HG03432 (cell line): ENCODE data around the gene SLC5A4.

Experiments used
- ATAC-seq: cut with Tn5 transposase; IDR thresholded peaks from one replicate; pipeline ENCODE4 v1.9.1; 2021; ENCODE audit warnings: mild to moderate bottlenecking, moderate library complexity; ENCODE audit not compliant: unreplicated experiment

SLC5A4 gene

DNA sequence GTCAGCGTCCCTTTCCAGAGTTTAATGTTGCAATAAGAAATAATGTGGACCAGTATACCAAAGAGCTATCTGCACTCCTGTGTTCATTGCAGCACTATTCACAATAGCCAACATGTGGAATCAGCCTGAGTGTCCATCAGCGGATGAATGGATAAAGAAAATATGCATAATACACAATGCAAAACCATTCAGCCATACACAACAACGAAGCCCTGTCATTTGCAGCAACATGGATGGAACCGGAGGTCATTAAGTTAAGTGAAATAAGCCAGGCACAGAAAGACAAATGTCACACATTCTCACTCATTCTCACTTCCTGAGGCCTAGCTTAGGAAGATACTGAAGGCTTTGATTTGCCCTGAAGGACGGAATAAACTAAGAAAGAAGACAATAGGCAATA is 22.1 kb downstream of the SLC5A4 start:
- no peak for ATAC-seq

DNA sequence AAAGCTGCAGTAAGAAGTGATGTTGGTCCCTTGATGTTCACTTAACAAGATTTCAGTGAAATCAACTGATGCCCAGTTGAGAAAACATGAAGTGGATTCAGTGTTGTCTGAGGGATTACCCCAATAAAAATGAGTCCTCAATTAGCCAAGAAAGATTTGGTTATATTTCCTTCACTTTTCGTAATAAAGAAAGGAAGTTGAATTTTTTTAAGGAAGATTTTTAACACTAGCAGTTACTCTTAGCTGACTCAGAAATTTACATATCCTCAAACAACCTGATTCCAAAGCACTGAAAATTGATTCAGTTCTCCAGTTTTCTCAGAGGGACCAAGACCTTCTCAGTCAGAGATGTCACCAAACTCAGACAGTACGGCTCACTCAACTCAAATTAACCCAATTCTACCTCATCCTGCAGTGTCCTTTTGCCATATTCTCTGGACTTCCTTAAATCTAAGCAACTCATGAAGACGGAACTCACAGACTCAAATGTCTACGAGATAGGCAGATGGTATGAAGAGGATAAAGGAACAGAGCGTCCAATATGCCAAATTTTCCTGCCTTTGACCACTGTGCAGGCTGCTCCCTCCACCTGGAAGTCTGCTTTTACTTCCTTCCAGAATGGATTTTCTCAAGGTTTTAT is 22.8 kb downstream of the SLC5A4 start:
- no peak for ATAC-seq

DNA sequence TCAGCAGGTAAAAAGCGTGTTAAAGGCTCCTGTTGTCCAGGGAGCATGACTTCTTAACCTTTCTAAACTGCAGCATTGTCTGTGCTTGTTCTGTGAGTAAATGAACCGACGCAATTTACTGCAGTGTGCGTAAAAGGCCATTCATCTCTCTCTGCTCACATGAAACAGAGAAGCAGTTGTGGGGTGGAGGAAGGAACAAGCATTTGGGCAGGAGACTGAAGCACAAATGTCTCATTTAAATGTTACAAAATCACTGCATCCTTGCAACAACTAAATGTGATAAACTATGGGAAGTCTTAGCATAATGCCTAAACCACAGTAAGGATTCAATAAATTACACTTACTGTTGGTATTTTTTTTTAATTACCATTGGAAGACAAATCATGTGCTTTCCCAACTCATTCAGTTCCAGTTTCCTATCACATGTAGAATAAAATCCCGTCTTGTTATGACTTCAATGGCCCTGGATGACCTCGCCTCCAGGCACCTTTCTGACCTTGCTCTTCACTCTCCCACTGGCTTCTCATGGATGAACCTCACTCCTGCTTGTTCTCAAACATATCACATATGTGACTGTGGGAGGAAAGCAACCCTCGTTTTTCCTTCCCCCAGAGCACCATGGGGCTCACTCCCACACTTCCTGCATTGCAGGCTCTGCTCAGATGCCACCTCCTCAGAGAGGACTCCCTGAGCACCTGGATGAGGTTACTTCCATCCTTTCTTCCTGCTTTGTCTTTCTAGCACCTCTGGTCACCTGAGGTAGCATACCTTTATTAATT is 28.6 kb downstream of the SLC5A4 start:
- no peak for ATAC-seq

DNA sequence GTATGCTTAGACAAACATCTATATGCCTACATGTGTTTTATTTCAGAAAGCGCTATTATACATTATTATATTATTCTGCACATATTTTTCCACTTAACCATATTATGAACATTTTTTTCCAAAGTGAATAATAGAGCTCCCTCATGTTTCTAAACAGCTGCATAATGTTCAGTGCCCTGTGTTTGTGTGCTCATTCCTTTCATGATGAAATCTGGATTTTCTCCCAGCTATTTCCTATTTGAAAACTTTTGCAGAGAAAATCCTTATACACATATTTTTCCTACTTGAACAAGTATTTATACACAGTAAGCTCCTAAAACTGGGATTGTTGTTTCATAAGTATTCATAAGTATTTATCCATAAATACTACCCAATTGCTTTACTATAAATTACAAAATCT is 32.2 kb downstream of the SLC5A4 start:
- ATAC-seq = no peak

DNA sequence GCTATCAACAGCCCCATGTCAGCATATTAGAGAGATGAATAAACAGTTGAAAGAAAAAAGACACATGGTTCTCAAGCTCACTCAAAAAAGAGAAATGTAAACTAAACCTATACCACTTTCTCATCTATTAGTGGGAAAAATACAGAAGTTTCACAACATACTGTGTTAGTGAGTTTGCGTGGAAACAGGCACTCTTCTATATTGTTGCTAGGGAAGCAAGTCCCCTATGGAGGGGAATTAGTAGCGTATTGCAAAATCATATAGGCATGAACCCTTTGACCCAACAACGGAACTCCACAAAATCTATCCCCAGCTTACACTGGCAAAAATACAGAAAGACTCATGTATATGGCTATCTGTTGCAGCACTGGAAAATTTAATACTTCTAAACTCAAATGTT is 36.1 kb downstream of the SLC5A4 start:
- no peak for ATAC-seq

DNA sequence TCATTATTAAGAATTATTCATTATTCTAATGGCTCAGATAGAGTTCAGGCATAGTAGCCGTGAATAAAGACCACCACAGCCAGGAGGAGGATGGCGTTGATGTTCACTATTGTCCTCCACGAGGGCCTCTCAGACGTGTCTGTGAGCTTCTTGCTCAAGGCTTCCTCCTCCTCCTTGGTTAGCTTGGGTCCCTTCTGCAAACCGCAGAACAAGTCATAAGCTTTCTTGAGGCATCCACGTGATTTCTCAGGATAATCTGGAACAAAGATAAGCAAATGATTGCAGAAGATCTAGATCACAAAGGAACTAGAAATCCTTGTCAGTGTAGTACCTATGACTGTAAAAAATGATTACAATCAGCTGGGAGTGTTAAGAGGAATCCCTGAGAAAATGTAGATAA is 36.7 kb downstream of the SLC5A4 start:
- no peak for ATAC-seq

DNA sequence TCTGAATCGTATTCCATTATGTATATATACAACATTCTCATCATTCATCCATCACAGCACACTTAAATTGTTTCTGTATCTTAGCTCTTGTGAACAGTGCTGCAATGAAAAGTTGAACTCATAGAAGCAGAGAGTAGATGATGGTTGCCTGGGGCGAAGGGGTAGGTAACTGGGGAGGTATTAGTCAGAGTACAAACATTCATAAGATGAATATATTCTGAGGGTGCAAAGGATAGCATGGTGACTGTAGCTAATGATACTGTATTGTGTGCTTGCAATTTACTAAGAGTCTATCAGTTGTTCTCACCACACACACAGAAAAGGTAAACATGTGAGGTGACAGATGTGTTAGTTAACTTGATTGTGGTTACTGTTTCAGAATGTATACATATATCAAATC is 37.7 kb downstream of the SLC5A4 start:
- ATAC-seq = no peak

DNA sequence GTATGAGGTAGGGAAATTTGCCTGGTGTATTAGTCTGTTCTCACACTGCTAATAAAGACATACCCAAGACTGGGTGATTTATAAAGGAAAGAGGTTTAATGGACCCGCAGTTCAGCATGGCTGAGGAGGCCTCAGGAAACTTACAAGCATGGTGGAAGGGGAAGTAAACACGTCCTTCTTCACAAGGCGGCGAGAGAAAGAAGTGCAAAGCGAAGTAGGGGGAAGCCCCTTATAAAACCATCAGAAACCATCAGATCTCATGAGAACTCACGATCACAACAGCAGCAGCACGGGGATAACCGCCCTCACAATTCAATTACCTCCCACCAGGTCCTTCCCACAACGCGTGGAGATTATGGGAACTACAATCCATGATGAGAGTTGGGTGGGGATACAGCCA is 38.2 kb downstream of the SLC5A4 start:
- ATAC-seq = no peak

DNA sequence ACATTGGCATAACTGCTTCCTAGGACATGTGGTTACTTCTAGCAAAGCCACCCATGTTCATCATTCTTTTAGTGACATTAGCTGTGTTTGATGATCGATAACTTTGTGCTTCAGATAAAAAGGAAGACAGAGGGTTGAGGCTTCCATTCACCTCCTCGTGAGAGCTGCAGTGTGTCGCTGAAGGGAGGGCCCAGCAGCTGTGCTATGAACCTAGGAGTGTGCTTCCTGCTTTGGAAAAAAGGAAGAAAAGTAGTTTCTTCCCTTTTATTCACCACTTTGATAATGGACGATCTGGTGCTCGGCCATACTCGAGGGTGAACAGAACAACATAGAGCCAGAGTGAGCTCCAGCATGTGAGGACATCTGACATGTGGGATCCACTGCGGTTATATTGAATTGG is 44.1 kb downstream of the SLC5A4 start:
- ATAC-seq = no peak

DNA sequence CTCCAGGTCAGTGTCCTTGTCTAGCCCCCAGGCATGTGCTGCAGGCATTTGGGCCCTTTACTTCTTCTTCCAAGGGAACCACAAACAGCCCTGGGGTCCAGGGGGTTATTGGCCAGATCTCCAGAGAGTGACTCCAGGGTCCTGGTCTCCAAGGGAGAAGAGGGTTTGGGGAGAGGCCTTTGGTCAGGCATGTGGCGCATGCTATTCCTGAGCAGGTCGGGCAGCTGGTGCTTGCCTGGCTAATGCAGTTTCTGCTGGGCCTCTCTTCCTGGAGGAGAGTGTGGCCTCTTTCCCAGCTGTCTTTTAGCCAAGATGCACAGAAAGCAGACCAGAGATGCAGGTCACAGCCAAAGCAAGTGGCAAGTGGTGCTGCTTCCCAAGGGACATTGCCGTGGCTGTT is 46.5 kb downstream of the SLC5A4 start:
- no peak for ATAC-seq

DNA sequence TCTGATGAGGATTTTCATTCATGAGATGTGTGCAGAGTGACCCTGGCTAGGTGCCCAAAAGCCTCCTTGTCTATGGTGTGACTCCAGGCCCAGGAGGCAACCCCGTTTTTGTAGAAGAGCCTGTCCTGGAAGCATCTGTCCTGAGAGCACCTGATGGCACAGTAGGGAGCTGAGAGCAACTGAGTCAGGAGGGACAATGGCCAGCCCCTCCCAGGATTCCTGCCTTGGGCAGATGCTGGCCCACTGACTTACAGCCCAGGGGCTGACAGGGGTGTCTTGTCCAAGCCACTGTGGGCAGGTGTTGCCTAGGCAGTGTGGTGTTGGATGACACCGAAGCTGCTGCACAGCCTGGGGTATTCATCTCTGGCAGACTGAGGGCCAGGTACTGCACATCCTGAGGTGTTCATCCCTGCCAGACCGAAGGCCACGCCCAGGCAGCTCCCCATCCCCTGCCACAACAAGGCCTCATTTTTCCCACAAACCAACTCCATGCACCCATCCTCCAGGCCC is 47.1 kb downstream of the SLC5A4 start:
- ATAC-seq = no peak

DNA sequence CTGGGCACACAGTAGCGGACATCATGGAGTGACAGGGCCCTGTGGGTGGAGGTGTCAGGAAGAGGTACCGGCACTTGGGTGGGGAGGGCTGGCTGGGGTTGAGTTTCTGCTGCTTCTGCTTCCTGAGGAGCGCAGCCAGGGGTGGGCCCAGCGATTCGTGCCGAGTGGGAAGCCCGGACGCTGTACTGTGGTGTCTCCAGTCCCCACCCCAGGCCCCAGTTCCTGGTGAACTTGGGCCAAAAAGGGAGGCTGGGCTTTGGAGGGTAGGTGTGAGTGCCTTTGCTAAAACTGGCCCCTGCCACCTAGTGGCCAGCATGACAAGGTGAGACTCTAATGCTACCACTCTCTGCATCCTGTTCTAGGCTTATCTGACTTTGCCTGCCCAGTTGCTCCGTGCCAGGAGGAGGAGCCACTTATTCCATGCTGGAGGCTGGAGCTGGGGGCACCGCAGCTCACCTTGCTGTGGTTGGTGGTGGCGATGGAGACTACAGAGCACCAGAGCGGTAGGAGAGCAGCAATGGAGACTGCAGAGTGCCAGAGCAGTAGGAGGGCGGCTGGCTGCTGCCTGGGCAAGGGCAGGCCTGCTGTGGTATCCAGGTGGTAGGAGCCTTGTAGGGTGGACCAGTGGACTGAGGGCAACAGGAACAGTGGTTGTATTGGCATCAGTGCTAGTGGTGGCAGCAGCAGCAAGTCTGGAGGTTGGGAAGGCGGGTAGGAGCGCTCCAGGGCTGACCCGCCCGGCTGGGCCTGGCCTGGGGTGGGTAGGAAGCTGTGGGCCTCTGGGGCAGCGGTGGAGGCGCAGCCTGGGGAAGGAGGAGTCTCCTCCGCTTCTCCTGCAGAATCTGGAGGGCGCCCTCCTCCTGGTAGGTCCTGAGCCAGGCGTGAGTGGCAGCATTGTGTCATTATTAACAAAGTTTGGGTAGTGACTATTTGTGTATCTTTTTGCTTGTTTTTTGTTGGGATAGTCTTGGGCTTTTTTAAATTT is 48.1 kb downstream of the SLC5A4 start:
- no peak for ATAC-seq

DNA sequence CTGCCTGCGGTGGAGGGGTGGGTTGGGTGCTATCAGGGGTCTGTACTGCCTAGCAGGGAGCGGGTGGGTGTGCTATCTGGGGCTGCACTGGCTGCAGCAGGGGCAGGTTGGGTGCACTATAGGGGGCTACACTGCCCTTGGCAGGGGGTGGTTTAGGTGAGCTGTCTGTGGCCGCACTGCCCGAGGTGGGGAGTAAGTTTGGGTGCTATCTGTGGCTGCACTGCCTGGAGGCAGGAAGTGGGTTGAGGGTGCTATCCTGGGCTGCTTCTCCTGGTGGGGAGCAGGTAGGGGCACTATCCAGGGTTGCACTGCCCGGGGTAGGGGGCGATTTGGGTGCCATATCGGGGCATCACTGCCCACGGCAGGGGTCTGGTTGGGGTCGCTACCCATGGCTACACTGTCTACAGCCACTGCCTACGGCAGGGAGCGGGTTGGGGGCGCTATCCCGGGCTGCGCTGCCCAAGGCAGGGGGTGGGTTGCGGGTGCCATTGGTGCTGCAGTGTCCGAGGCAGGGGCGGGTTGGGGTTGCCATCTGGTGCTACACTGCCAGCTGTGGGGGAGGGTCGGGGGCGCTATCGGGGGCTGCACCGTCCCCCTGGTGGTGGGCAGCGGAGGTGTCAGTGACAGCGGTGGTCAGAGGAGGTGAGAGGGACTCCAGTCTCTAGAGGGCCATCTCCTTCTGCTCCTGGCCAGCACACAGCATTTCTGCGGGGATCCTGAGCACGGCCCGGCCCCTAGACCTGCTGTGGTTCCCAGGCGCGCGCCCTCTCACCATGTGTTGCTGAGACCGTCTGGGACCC is 49.0 kb downstream of the SLC5A4 start:
- no peak for ATAC-seq

DNA sequence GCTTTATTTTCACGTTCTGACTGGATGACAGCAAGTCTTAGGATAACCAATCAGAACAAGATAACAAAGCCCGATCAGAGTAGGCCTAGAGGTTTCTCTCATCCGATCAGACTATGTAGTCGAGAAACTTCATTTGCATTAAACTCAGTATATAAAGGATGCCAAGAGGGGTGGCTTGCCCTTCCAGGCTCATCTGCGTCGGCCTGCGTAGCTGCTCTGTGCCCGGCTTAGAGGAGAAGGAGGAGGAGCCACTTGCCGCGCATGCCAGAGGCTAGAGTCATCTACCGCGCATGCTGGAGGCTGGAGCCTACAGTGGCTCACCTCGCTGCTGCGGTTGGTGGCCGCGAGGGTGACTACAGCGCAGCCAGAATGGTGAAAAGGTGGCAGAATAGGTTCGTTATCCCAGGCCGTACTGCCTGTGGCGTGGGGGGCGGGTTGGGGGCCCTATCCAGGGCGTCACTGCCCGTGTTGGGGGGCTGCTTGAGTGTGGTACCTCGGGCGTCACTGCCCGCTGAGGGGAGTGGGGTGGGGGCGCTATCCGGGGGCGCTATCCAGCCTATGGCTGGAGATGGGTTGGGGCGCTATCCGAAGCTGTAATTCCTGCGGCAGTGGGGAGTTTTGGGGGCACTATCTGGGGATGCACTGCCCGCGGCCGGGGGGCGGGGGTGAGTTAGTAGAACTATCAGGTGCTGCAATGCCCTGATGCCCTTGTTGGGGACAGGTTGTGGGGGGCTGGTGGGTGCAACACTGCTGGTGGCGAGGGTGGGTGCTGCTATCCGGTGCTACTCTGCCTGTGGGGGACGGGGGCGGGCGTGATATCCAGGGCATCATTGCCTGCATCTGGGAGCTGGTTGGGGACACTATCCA is 50.1 kb downstream of the SLC5A4 start, which contains the start of gene RFPL2:
Gene RFPL2, minus strand, starts transcription at position 218 of the 867 bp plus-strand sequence. CDS start 2,622 bp downstream, outside the sequence.
- ATAC-seq = no peak

DNA sequence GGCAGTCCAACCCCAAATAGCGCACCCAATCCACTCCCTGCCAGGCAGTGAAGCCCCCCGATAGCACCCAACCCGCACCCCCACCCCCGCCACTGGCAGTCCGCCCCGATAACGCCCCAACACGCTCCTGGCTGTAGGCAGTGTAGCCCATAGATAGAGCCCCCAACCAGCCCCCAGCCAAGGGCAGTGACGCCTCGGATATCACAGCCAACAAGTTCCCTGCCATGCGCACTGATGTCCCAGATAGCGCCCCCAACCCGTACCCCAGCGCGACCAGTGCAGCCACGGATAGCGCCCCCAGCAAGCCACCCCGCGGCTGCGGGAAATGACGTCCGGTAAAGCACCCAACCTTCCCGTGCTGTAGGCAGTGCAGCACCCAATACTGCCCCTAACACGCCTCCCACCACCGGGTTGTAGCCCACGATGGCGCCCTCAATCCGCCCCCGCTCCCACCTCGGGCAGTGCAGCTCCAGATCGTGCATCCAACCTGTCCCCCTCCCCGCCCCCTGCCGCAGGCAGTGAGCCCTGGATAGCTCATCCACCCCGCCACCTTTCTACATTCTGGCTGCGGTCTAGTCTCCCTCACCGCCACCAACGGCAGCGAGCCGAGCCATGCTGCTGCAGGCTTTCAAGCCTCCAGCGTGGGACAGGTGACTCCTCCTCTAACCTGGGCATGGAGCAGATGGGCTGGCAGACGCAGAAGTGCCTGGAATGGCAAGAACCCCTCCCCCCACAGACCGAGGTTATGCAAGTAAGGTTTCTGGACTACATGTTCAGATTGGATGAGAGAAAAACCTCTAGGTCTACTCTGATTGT is 50.9 kb downstream of the SLC5A4 start:
- no peak for ATAC-seq

DNA sequence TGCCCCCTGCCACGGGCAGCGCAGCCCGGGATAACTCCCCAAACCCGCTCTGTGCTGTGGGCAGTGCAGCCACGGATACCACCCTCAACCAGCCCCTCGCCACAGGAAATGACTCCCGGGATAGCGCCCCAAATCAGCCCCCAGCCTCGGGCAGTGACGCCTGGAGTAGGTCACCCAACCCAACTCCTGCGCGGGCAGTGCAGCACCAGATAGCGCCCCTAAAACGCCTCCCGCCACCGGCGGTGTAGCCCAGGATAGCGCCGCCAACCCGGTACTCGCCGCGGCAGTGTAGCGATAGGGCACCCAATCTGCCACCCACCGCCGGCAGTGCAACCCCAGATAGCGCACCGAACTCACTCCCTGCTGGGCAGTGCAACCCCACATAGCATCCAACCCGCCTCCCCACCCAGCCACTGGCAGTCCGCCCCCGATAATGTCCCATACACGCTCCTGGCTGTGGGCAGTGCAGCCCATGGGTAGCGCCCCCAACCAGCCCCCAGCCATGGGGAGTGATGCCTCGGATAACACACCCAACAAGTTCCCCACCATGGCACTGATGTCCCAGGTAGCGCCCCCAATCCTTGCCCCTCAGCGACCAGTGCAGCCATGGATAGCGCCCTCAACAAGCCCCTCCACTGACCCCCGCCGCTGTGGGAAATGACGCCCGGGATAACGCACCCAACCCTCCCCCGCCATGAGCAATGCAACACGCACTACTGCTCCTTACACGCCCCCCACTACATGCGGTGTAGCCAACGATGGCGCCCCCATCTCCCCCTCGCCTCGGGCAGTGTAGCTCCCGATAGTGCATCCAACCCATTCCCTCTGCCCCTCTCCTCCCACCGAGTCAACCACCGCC is 51.7 kb downstream of the SLC5A4 start:
- no peak for ATAC-seq

DNA sequence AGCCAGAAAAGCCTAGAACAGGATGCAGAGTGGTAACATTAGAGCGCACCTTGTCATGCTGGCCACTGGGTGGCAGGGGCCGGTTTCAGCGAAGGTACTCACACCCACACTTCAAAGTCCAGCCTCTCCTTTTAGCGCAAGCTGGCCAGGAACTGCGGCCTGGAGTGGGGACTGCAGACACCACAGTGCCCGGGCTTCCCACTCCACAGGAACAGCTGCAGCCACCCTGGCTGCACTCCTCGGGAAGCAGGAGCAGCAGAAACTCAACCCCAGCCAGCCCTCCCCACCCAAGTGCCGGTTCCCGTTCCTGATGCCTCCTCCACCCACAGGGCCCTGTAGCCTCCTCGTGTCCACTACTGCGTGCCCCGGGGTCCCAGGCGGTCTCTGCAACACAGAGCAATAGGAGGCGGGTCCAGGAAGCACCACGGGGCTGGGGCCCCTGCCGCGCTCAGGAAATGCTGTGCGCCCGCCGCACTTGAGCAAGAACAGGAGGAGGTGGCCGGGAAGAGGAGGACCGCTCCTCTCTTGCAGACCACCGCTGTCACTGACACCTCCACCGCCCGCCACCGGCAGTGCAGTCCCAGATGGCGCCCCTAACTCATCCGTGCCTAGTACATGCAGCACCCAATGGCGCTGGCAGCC is 52.5 kb downstream of the SLC5A4 start:
- ATAC-seq = no peak
